ENCODE data around the gene VSIG10L. TPM values are rescaled to one million over a fixed set of nuclear protein-coding genes. Genes with fewer than 3 reads are reported as not detected.

Gene VSIG10L
- total RNA-seq, 1 donor from 2014 or later: 0.88 TPM

DNA sequence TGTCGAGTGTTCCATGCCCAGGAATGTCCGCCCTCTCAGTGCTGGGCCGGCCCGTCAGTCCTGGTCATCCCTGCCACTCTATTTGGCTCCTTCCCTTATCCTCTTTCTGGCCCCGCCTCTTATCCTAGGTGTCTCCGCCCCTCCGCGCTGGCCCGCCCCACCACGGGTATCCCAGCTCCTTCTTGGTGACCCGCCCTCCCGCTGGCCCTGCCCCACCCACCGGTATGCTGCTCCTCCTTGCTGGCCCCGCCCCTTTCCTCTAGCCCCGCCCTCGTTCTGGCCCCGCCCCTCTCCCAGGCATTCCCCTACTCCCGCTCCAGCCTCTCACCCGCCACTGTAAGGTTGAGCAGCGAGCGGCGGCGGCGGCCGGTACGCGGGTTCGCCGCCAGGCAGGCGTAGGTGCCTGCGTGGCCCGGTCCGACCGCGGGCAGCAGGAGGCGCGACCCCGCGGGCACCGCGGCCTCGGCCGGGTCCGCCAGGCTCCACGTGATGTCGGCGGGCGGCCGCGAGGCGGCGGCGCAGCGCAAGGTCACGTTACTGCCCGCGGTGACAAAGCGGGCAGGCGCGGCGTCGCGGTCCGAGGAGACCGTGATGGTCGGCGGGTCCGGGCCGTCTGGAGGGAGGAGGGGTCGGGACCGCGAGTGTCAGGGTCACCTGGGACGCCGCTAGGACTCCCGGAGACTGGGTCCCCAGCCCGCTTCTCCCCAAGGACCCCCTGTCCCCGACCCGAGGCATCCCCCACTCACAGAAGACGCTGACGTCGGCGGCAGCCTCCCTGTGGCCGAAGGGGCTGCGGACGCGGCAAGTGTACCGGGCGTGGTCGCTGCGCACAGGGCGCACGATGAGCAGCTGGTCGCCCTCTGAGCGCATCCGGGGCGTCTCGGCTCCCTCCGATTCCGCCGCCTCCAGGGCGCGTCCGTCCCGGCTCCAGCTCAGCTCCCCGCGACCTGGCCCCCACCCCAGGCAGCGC is 2.0 kb downstream of the VSIG10L start:
- DNase-seq (ENCODE audit: extremely low read depth, low read depth, low spot score): no peak

GRCh38 chr19:51339313-51339686 is 2.6 kb downstream of the VSIG10L start:
- no peak for DNase-seq (ENCODE audit: extremely low read depth, low read depth, low spot score)

- DNase-seq (ENCODE audit: extremely low read depth, low read depth, low spot score): no peak
Measured at GRCh38 chr19:51338563-51339312, 3.2 kb downstream of the VSIG10L start.

DNA sequence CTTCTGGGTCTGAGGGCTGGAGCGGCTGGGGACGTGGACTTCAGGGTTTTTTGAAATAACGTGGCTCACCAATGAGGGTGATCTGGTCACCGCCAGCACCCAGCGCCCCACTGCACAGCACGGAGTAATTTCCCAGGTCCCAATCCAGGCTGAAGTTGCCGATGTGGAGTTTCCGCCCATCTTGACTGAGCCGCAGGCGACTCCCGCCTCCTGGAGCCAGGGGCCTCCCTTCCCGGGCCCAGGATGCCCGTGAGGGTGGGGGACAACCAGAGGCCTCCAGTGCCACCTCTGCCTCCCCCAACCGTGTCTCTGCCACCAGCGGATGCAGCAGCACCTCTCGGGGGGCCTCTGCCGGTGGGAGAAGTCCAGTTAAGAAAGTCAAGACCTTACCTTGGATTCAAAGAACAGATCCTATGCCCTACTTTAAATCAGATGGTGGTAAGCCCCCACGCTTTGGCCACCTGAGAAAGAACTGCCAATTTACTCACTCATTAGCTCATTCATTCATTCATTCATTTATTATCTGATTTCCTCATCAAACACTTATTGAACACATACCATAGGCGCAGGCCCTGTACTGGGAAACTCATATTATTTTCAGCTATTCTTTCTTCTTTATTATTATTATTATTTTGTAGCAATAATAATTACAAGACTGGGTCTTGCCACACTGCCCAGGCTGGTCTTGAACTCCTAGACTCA is 3.9 kb downstream of the VSIG10L start:
- DNase-seq (ENCODE audit: extremely low read depth, low read depth, low spot score): no peak

GRCh38 chr19:51337141-51337860 is 4.6 kb downstream of the VSIG10L start:
- DNase-seq (ENCODE audit: extremely low read depth, low read depth, low spot score): no peak

DNA sequence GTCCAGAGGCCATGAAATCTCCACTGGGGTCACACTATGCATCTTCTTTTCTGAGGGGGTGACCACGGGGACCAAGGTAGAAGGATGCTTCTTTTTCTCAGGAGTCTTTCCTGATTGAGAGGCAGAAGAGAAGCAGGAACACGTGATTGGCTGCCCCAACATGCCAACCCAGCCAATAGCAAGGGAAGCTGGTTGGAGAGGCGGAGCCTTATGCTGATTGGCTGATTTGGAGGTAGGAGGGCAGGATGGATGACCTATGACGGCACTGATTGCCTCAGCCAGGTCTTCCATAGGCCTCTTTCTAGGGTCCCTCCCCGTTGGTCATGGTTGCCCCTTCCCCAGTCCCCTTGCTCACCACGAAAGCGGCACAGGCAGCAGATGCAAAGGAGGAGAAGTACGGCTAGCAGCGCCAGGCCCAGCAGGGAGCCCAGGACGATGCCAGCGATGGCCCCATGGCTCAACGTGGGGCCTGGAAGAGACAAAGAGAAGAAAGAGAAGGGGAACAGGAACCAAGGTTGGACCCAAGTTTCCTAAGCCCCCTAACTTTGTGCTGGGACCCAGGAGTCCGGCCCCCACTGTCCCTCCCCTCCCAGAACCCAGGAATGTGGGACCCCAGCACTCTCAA is 8.0 kb downstream of the VSIG10L start:
- DNase-seq (ENCODE audit: extremely low read depth, low read depth, low spot score): no peak

DNA sequence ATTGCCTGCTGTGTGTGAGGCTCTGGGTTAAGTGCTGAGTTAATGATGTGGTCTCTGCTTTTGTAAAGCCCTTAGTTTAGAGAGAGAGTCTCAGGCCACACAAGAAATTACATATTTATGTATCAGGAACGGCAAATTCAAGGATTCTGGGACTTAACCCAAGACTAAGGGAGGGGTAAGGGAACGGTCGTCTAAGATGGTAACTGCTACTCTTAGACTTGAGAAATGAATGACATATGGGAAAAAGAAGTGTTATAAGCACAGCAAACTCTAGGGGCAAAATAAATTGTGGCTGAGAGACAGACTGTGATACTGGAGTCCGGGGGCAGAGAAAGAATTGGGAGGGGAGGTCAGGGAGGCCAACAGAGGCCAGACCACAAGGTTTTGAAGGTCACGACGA is 10.2 kb downstream of the VSIG10L start:
- DNase-seq (ENCODE audit: extremely low read depth, low read depth, low spot score): no peak

DNA sequence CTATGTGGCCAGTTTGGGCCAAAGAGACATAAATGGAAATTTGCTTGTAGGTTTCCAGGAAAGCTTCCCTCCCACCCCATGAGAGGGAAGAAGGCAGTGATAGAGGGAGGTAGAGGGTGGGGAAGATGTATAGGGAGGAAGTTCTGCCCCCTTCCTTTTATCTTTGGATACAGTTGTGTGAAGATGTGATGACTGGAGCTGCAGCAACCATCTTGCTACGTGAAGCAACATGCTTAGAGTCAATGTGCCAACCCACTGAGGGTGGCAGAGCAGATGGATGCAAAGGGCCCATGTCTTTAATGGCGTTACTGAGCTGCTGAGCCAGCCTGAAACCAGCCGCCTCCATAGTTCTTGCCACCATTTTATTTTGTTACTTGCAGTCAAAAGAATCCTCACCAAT is 10.7 kb downstream of the VSIG10L start:
- no peak for DNase-seq (ENCODE audit: extremely low read depth, low read depth, low spot score)

DNA sequence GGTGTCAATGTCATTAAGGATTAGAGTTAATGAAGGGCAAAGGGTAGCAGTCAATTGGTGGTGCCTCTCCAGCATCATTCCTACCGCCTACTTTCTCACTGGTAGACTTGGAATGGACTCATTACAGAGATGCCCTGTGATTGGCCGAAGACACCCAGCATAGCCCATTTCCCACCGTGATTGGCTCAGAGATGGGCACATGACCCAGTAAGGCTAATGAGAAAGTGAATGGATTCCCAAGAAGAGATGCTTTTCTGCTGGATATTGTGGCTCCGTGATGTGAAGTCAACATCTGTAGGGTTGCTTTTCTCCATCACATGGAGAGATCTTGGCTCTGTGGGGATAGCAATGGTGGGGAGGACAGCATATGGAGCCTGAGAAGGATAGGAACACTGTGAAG is 11.6 kb downstream of the VSIG10L start:
- no peak for DNase-seq (ENCODE audit: extremely low read depth, low read depth, low spot score)

- DNase-seq (ENCODE audit: extremely low read depth, low read depth, low spot score): no peak
Measured at GRCh38 chr19:51329411-51329810, 12.5 kb downstream of the VSIG10L start.

DNA sequence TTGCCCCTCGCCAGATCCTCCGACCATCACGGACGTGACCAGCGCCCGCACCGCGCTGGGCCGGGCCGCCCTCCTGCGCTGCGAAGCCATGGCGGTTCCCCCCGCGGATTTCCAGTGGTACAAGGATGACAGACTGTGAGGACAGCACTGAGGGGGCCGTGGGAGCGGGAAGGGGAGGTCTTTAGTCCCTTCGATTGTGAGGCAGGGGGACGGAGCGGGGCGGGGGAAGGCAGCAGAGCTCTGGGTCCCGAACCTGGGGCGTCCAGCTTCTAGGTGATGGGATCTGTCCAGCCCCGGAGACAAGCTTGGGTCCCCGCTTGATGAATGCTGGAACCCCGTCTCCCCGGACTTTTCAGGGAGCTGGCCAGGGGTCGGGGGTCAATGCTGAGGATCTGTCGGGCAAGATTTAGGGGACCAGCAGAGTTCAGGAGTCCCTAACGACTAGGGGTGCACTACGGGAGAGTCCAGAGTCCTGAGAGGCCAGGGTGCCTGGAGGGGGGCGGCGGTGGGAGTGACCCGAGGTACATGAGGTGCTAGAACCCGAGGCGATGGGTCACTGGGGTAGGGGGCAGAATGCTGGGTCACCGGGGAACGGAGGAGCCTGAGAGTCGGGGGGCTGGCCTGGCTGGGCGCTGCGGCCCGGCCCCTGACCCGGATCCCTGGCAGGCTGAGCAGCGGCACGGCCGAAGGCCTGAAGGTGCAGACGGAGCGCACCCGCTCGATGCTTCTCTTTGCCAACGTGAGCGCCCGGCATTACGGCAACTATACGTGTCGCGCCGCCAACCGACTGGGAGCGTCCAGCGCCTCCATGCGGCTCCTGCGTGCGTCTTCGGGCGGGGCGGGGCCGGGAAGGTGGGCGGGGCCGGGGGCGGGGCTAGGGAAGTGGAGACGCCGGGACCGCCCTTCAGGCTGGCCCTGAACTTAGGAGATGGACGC is 14.6 kb downstream of the VSIG10L start:
- DNase-seq (ENCODE audit: extremely low read depth, low read depth, low spot score): no peak

- DNase-seq (ENCODE audit: extremely low read depth, low read depth, low spot score): no peak
Measured at GRCh38 chr19:51326216-51327065, 15.5 kb downstream of the VSIG10L start.

DNA sequence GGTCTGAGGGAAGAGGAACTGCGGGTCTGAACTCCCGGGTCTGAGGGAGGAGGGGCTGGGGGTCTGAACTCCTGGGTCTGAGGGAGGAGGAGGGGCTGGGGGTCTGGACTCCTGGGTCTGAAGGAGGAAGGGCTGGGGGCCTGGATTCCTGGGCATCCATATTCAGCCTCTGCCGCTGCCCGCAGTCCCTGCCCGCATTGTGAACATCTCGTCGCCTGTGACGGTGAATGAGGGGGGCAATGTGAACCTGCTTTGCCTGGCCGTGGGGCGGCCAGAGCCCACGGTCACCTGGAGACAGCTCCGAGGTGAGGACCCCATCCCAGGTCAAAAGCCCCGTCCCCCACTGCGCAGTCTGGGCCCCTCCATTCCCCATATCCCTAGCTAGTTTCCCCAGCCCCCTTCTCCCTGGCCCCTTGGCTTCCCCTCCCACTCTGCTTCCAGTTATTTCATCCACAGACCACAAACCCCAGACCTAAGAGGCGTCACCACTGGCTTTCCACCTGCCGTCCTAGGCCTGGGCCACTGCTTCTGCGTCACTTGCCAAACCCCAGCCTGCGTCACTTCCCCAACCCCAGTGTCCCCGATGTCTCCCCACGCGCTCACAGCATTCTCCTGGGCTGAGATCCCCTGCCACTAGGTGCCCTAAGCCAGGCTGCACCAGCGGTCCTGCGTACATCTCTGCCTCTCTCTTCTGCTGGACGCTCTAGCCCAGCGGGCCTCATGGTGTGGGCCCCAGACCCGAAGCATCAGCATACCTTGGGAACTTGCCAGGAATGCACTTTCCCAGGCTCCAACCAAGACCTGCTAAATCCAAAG is 16.6 kb downstream of the VSIG10L start:
- DNase-seq (ENCODE audit: extremely low read depth, low read depth, low spot score): no peak

- no peak for DNase-seq (ENCODE audit: extremely low read depth, low read depth, low spot score)
Measured at GRCh38 chr19:51324167-51324481, 17.8 kb downstream of the VSIG10L start.

DNA sequence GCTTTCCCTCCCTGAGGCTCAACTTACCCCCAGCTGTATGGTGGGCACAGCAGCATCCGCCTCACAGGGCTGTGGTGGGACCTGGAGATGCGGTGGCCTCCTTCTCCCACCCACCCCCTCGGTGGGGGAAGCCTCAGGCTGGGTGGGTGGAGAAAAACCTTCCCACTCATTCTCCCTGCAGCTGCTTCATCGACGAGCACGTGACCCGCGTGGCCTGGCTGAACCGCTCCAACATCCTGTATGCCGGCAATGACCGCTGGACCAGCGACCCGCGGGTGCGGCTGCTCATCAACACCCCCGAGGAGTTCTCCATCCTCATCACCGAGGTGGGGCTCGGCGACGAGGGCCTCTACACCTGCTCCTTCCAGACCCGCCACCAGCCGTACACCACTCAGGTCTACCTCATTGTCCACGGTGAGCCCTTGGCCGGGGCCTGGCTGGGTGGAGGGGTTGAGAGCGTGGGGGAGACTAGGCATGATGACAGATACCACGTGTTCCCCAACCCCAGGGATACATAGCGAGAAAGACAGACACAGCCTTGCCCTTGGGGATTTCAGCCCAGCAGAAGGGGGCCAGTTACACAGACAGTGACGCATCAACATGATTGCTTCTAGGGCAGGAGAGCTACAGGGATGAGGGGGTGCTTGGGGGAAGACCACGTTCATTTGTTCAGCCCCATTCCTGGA is 18.3 kb downstream of the VSIG10L start:
- DNase-seq (ENCODE audit: extremely low read depth, low read depth, low spot score): no peak

DNA sequence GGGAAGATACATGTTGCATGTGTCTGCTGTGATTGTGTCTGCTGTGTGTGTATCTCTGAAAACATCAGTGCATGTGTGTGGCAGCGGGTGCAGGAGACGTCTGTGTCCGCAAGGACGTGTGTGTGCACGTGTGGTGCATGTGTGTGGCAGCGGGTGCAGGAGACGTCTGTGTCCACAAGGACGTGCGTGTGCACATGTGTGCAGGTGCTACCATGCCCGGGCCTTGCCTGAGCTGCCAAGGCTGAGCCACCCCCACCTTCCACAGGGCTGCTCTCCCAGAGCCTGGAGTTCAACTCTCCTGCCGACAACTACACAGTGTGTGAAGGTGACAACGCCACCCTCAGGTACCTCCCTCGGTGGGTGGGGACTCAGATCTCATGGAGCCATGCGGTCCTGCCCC is 20.1 kb downstream of the VSIG10L start:
- DNase-seq (ENCODE audit: extremely low read depth, low read depth, low spot score): no peak

GRCh38 chr19:51320280-51320657 is 21.7 kb downstream of the VSIG10L start:
- DNase-seq (ENCODE audit: extremely low read depth, low read depth, low spot score): no peak

Data from glomerular endothelial cell (primary cell).